ENCODE data around the gene PHB1. TPM values are rescaled to one million over a fixed set of nuclear protein-coding genes. Genes with fewer than 3 reads are reported as not detected.

The PHB1 gene
- total RNA-seq, 1 experiment from 2014 or later: 641 TPM

DNA sequence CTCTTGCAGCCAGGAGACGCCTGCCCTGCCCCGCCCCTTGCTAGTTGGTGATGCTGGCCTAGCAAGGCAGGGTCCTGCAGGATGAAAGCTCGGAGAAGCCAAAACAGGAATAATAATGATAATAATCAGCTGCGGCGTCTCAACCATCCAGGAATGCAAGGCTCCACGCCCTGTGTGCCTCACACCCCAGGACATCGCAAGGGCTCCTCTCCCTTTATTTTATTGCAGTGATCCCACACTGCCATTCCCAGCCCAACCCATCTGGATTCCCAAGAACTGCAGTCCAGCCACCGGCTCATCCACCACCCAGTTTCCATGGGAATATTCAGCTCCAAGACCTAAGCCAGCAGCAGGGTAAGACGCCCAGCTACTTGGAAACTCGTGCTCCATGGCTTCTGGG lies 31.6 kb downstream of the PHB1 start:
- no peak for TF ChIP-seq EZH2 (IDR thresholded peaks at IDR 0.05; ENCODE audit: low read length, unreplicated experiment)
- POLR2A ChIA-PET (ENCODE audit: unreplicated experiment): no interaction called here
- intact Hi-C loops (cut with micrococcal nuclease): no loop called here
- no peaks in the 10 kb centered on the region for H3F3A ChIP-seq (ENCODE audit: low read length, unreplicated experiment)
- H3K36me3 ChIP-seq (ENCODE audit: low read depth, low read length): no peaks in the 10 kb centered on the region
- no peaks in the 10 kb centered on the region for H3K9me3 ChIP-seq (ENCODE audit: low read length)
- H2AFZ ChIP-seq (ENCODE audit: low read length): no peak overlapping the region
- no peak overlapping the region for H3K4me3 ChIP-seq (ENCODE audit: low read length)
- no peaks in the 10 kb centered on the region for H4K20me1 ChIP-seq (ENCODE audit: low read length)
- H3K4me2 ChIP-seq (ENCODE audit: low read length): no peak overlapping the region
- no peaks in the 10 kb centered on the region for H3K4me1 ChIP-seq (ENCODE audit: insufficient read depth, low read length)
- no peaks in the 10 kb centered on the region for H3K79me2 ChIP-seq (ENCODE audit: low read length)
- DNase-seq (no peak), ATAC-seq (no peak)
- H3K9me2 ChIP-seq (replicated peaks; ENCODE audit: low read length): no peaks in the 10 kb centered on the region
- CTCF ChIA-PET: no interaction called here
- H3K27me3 ChIP-seq (ENCODE audit: low read length): no peaks in the 10 kb centered on the region
- no peak overlapping the region for H3K27ac ChIP-seq (ENCODE audit: low read length)
- no TSS peak for BruUV-seq (replicated peaks)
- H3K9ac ChIP-seq (ENCODE audit: low read length): no peak overlapping the region

DNA sequence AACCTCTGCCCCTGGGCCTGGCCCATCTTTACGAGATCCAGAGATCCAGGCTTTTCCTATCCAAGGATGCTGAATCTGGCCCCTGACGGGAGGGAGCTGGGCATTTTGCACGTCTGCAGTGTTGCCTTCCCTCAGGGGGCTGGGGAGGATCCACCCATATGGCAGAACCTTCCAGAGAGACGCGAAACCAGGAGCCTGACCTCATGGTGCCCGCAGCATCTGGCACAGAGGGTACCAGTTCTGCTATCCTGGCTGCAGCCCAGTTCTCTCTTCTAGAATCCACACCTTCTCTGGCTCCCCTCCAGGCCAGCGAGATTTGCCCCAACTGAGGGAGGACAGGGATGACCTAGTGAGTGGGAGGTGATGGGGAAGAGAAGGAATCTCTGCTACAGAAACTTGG lies 32.1 kb downstream of the PHB1 start:
- H3K4me2 ChIP-seq (ENCODE audit: low read length): no peak overlapping the region
- no peaks in the 10 kb centered on the region for H3F3A ChIP-seq (ENCODE audit: low read length, unreplicated experiment)
- ChIA-PET CTCF (no interaction called here), POLR2A (ENCODE audit: unreplicated experiment) (no interaction called here)
- H4K20me1 ChIP-seq (ENCODE audit: low read length): no peaks in the 10 kb centered on the region
- ATAC-seq: no peak
- H3K9me3 ChIP-seq (ENCODE audit: low read length): no peaks in the 10 kb centered on the region
- TF ChIP-seq, protein P1, sequence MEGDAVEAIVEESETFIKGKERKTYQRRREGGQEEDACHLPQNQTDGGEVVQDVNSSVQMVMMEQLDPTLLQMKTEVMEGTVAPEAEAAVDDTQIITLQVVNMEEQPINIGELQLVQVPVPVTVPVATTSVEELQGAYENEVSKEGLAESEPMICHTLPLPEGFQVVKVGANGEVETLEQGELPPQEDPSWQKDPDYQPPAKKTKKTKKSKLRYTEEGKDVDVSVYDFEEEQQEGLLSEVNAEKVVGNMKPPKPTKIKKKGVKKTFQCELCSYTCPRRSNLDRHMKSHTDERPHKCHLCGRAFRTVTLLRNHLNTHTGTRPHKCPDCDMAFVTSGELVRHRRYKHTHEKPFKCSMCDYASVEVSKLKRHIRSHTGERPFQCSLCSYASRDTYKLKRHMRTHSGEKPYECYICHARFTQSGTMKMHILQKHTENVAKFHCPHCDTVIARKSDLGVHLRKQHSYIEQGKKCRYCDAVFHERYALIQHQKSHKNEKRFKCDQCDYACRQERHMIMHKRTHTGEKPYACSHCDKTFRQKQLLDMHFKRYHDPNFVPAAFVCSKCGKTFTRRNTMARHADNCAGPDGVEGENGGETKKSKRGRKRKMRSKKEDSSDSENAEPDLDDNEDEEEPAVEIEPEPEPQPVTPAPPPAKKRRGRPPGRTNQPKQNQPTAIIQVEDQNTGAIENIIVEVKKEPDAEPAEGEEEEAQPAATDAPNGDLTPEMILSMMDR (conservative IDR thresholded peaks at IDR 0.05; ENCODE audit: low read depth, low read length): no peak
- H3K4me1 ChIP-seq (ENCODE audit: insufficient read depth, low read length): no peaks in the 10 kb centered on the region
- H3K9me2 ChIP-seq (replicated peaks; ENCODE audit: low read length): no peaks in the 10 kb centered on the region
- BruUV-seq (replicated peaks): no TSS peak
- no peaks in the 10 kb centered on the region for H3K79me2 ChIP-seq (ENCODE audit: low read length)
- no peaks in the 10 kb centered on the region for H3K27me3 ChIP-seq (ENCODE audit: low read length)
- no peak overlapping the region for H3K9ac ChIP-seq (ENCODE audit: low read length)
- H3K27ac ChIP-seq (ENCODE audit: low read length): no peak overlapping the region
- H3K4me3 ChIP-seq (ENCODE audit: low read length): no peak overlapping the region
- DNase-seq: no peak
- no peaks in the 10 kb centered on the region for H3K36me3 ChIP-seq (ENCODE audit: low read depth, low read length)
- H2AFZ ChIP-seq (ENCODE audit: low read length): no peak overlapping the region
- intact Hi-C loops (cut with micrococcal nuclease): no loop called here

DNA sequence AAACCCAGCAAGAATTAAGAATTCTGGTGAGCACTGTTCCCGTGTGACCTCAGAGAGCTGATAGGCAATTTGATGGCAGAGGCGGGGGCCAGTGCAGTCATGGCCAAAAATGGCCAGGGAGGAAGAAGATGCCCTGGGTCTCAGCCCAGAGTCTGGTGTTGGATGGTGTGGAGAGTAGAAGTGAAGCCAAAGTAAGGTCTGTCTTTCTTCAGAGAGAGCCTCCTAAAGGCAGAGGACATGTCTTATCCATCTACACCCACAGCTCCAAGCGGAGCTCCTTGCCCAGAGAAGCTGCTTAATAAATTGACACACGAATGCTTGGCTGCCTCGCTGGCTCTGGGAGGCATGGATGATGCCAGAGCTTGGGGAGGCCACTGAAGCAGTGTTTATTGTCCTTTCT lies 32.9 kb downstream of the PHB1 start:
- Histone ChIP-seq H3K9me3 (ENCODE audit: low read length) (no peaks in the 10 kb centered on the region), H2AFZ (ENCODE audit: low read length) (no peak overlapping the region), H3K4me3 (ENCODE audit: low read length) (no peak overlapping the region), H3K27ac (ENCODE audit: low read length) (no peak overlapping the region), H3K4me2 (ENCODE audit: low read length) (no peak overlapping the region), H3K27me3 (ENCODE audit: low read length) (no peaks in the 10 kb centered on the region), H3K79me2 (ENCODE audit: low read length) (no peaks in the 10 kb centered on the region), H3K9ac (ENCODE audit: low read length) (no peak overlapping the region), H3K9me2 (replicated peaks; ENCODE audit: low read length) (no peaks in the 10 kb centered on the region), H3F3A (ENCODE audit: low read length, unreplicated experiment) (no peaks in the 10 kb centered on the region), H3K4me1 (ENCODE audit: insufficient read depth, low read length) (no peaks in the 10 kb centered on the region), H4K20me1 (ENCODE audit: low read length) (no peaks in the 10 kb centered on the region), H3K36me3 (ENCODE audit: low read depth, low read length) (no peaks in the 10 kb centered on the region)
- intact Hi-C loops (cut with micrococcal nuclease): no loop called here
- DNase-seq: no peak
- BruUV-seq (replicated peaks): no TSS peak
- ChIA-PET CTCF (no interaction called here), POLR2A (ENCODE audit: unreplicated experiment) (no interaction called here)
- no peak for ATAC-seq
- no peak for TF ChIP-seq EZH2 (IDR thresholded peaks at IDR 0.05; ENCODE audit: low read length, unreplicated experiment)
- TF ChIP-seq, protein P1 (conservative IDR thresholded peaks at IDR 0.05; ENCODE audit: low read depth, low read length): no peak
- no peak for TF ChIP-seq EZH2phosphoT487 (IDR thresholded peaks at IDR 0.05; ENCODE audit: borderline replicate concordance, low read length)
